PFSK-1 (cell line): ENCODE results near the gene ATG9B.

Experiments
- FOXP2 ChIP-seq: optimal IDR thresholded peaks from 2 replicates; pipeline ENCODE3; 2011; ENCODE audit warnings: borderline replicate concordance, control low read depth, inconsistent platforms; ENCODE audit not compliant: insufficient read depth; ENCODE audit errors: extremely low read length, extremely low read depth
- POLR2AphosphoS5 ChIP-seq: IDR thresholded peaks from 2 replicates; pipeline ENCODE4 v1.6.1; 2012; ENCODE audit warnings: low read depth, mild to moderate bottlenecking, control low read depth, low read length, moderate library complexity
- TF ChIP-seq, protein P1 (sequence below), 2 experiments: IDR thresholded peaks; 2 replicates each; pipeline versions ENCODE4 v1.6.1 to v1.8.0; 2011 to 2012; ENCODE audit warnings: low read depth in 2 of 2, low read length in 2 of 2, control low read depth in 1 of 2, inconsistent platforms in 1 of 2, mild to moderate bottlenecking in 1 of 2, moderate library complexity in 1 of 2; ENCODE audit not compliant: insufficient read depth in 1 of 2

GRCh38 chr7:151010037-151010306, 14.3 kb downstream of the ATG9B start:
- TF ChIP-seq FOXP2 = no peak
- TF ChIP-seq, protein P1, sequence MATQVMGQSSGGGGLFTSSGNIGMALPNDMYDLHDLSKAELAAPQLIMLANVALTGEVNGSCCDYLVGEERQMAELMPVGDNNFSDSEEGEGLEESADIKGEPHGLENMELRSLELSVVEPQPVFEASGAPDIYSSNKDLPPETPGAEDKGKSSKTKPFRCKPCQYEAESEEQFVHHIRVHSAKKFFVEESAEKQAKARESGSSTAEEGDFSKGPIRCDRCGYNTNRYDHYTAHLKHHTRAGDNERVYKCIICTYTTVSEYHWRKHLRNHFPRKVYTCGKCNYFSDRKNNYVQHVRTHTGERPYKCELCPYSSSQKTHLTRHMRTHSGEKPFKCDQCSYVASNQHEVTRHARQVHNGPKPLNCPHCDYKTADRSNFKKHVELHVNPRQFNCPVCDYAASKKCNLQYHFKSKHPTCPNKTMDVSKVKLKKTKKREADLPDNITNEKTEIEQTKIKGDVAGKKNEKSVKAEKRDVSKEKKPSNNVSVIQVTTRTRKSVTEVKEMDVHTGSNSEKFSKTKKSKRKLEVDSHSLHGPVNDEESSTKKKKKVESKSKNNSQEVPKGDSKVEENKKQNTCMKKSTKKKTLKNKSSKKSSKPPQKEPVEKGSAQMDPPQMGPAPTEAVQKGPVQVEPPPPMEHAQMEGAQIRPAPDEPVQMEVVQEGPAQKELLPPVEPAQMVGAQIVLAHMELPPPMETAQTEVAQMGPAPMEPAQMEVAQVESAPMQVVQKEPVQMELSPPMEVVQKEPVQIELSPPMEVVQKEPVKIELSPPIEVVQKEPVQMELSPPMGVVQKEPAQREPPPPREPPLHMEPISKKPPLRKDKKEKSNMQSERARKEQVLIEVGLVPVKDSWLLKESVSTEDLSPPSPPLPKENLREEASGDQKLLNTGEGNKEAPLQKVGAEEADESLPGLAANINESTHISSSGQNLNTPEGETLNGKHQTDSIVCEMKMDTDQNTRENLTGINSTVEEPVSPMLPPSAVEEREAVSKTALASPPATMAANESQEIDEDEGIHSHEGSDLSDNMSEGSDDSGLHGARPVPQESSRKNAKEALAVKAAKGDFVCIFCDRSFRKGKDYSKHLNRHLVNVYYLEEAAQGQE (IDR thresholded peaks at IDR 0.05; ENCODE audit: insufficient read depth in 1 of 2, low read depth in 2 of 2, low read length in 2 of 2) = no peak
- no peak for TF ChIP-seq POLR2AphosphoS5
